ENCODE data around the gene DPM2. TPM values are rescaled to one million over a fixed set of nuclear protein-coding genes. Genes with fewer than 3 reads are reported as not detected.

DPM2 gene
- total RNA-seq, 1 donor from 2014 or later, result 29.2 TPM

DNA sequence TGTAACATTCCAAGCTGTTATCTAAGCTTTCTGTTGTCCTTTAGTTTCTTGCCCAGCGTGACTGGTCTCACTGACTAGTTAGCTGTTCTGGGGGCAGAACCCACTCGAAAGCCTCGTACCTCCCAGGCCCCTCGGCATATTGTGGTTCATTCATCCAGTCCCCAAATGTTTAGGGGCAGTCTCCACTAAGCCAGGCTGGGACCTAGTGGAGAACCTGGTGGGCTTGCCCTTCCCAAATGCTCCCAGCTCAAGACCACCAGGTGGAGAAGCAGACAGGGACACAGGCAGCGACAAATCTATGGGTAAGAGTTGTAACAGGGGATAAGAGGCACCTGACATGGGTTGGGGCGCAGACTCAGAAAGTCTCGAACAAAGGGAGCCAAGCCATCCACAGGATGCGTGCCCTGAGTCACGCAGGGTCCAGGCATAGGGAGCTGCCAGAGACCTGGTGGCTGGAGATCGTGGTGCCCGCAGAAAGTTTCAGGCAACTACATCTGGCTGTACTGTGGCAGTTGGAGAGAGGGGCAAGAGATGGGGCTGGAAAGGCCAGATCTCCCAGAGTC lies 44.0 kb upstream of the DPM2 start:
- DNase-seq (ENCODE audit: extremely low spot score, unreplicated experiment), result no peak
- peak overlapping the region; percentile 97 for H3K27ac Mint-ChIP-seq (ENCODE audit: unreplicated experiment)
- H3K27me3 Mint-ChIP-seq (ENCODE audit: unreplicated experiment), result no peaks in the 10 kb centered on the region
- no peaks in the 10 kb centered on the region for H3K9me3 Mint-ChIP-seq (ENCODE audit: unreplicated experiment)
- no peaks in the 10 kb centered on the region for H3K36me3 Mint-ChIP-seq (ENCODE audit: unreplicated experiment)
- TF ChIP-seq, protein P1, sequence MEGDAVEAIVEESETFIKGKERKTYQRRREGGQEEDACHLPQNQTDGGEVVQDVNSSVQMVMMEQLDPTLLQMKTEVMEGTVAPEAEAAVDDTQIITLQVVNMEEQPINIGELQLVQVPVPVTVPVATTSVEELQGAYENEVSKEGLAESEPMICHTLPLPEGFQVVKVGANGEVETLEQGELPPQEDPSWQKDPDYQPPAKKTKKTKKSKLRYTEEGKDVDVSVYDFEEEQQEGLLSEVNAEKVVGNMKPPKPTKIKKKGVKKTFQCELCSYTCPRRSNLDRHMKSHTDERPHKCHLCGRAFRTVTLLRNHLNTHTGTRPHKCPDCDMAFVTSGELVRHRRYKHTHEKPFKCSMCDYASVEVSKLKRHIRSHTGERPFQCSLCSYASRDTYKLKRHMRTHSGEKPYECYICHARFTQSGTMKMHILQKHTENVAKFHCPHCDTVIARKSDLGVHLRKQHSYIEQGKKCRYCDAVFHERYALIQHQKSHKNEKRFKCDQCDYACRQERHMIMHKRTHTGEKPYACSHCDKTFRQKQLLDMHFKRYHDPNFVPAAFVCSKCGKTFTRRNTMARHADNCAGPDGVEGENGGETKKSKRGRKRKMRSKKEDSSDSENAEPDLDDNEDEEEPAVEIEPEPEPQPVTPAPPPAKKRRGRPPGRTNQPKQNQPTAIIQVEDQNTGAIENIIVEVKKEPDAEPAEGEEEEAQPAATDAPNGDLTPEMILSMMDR (IDR thresholded peaks at IDR 0.05), result no peak
- peaks cover 39% of the 10 kb centered on the region for H3K4me1 Mint-ChIP-seq (ENCODE audit: unreplicated experiment)
- peak overlapping the region; percentile 83 for H3K4me3 Mint-ChIP-seq (ENCODE audit: unreplicated experiment)

- Mint-ChIP-seq H3K9me3 (ENCODE audit: unreplicated experiment) (no peaks in the 10 kb centered on the region), H3K27me3 (ENCODE audit: unreplicated experiment) (no peaks in the 10 kb centered on the region), H3K36me3 (ENCODE audit: unreplicated experiment) (no peaks in the 10 kb centered on the region), H3K4me3 (ENCODE audit: unreplicated experiment) (peak within 1 kb of the TSS; percentile 92), H3K4me1 (ENCODE audit: unreplicated experiment) (peaks cover 42% of the 10 kb centered on the region), H3K27ac (ENCODE audit: unreplicated experiment) (peak within 1 kb of the TSS; percentile 97)
- DNase-seq (ENCODE audit: extremely low spot score, unreplicated experiment), result peak; percentile 98
- TF ChIP-seq, protein P1 (IDR thresholded peaks at IDR 0.05), result no peak
Measured at GRCh38 chr9:127980706-127981558, 43.3 kb upstream of the DPM2 start, which contains the start of gene EEIG1. EEIG1 (minus strand) TSS chr9:127980989; CDS start chr9:127980137, 852 bp downstream.

GRCh38 chr9:127980060-127980705 lies 42.5 kb upstream of the DPM2 start:
- DNase-seq (ENCODE audit: extremely low spot score, unreplicated experiment), result no peak
- no peaks in the 10 kb centered on the region for H3K27me3 Mint-ChIP-seq (ENCODE audit: unreplicated experiment)
- peak overlapping the region; percentile 77 for H3K27ac Mint-ChIP-seq (ENCODE audit: unreplicated experiment)
- H3K4me3 Mint-ChIP-seq (ENCODE audit: unreplicated experiment), result peak overlapping the region; percentile 92
- peaks cover 49% of the 10 kb centered on the region for H3K4me1 Mint-ChIP-seq (ENCODE audit: unreplicated experiment)
- H3K9me3 Mint-ChIP-seq (ENCODE audit: unreplicated experiment), result no peaks in the 10 kb centered on the region
- TF ChIP-seq, protein P1 (IDR thresholded peaks at IDR 0.05), result no peak
- H3K36me3 Mint-ChIP-seq (ENCODE audit: unreplicated experiment), result no peaks in the 10 kb centered on the region

- Mint-ChIP-seq H3K9me3 (ENCODE audit: unreplicated experiment) (no peaks in the 10 kb centered on the region), H3K36me3 (ENCODE audit: unreplicated experiment) (no peaks in the 10 kb centered on the region), H3K27ac (ENCODE audit: unreplicated experiment) (peak overlapping the region; percentile 77), H3K4me3 (ENCODE audit: unreplicated experiment) (peak overlapping the region; percentile 92), H3K27me3 (ENCODE audit: unreplicated experiment) (no peaks in the 10 kb centered on the region), H3K4me1 (ENCODE audit: unreplicated experiment) (peaks cover 56% of the 10 kb centered on the region)
- TF ChIP-seq, protein P1 (IDR thresholded peaks at IDR 0.05), result no peak
- DNase-seq (ENCODE audit: extremely low spot score, unreplicated experiment), result no peak
Measured at GRCh38 chr9:127979333-127980059, 41.8 kb upstream of the DPM2 start.
